ENCODE results near the gene RPS15.

The RPS15 gene

DNA sequence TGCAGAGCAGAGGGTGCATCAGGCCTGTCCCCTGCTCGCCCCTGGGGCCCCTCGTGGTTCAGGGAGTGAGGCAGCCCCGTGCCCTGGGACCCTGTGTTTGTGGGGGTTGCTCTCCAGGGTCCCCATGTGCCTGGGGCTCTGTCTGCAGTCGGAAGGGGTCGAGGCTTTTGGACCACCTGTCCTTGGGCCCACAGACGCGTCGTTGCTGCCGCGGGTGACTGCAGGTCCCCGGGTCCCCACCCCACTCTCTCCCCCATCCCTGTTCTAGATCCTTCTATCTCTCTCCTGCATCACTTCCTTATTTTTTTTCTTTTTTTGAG lies 50.0 kb downstream of the RPS15 start:
- no peak for DNase-seq

DNA sequence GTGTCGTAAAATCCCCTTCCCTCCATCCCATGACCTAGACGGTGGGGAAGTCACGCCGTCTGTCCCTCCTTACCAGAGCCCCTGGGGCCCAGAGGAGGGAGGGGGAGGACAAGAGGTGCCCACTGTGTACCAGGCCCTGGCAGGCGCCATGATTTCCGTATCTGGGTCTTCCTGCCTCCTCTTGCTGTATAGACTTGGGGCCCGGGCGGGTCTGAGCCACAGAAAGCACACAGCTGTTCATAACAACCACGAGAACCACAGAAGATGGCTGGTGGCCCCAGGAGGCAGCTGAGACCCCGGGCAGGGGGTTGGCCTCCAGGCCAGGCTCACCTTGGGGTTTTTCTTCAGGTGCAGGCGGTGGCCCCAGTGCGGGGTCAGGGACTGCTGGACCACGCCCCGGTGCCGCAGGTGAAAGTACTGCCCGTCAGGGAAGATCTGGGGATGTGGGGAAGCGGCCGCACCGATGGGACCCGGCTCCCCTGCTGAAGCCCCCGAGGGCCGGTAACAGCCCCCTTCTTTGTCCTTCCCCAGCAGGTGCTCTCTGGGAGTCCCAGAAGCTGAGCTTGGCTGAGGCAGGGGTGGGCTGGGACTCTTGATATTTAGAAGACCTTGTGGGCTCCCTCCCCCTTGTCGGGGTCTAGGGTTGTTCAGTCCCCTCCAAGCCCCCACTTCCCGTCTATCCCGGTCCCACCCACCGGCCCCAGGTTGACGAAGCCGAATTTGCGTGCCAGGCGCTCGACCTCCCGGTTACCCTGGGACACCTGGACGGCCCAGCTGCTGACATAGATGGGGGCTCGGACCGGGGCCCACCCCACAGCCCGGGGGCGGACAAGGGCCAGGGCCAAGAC lies 51.5 kb downstream of the RPS15 start:
- no peak for DNase-seq

All from 8988T (cell line).